Stimulated activated CD4-positive, alpha-beta T cell treated with anti-CD3 and anti-CD28 coated beads, Interleukin-12 subunit alpha, Interleukin-12 subunit beta, amount 100 ng/mL, for 48 hours (primary cell): ENCODE results near the gene DDX50.
"Not testable (repeated sequence)": the region's sequence is repeated elsewhere in the genome, so short reads cannot be mapped to it uniquely, and the experiment has no call there.

Experiments
- DNase-seq, 3 donors: peaks; one replicate each; pipeline ENCODE4 v3.0.0-alpha.2; 2020; ENCODE audit warnings: low read depth in 2 of 3, low spot score in 1 of 3

Gene DDX50

GRCh38 chr10:68900427-68901104 lies 549 bp upstream of the DDX50 start:
- DNase-seq: no peak

GRCh38 chr10:68902382-68902781 lies 1.3 kb downstream of the DDX50 start:
- DNase-seq: no peak

GRCh38 chr10:68924593-68924992 lies 23.5 kb downstream of the DDX50 start:
- DNase-seq: no peak

- DNase-seq: no peak
These were observed 24.4 kb downstream of the DDX50 start for GRCh38 chr10:68925489-68925888.

GRCh38 chr10:68929157-68929556 lies 28.0 kb downstream of the DDX50 start:
- not testable (repeated sequence) for DNase-seq

GRCh38 chr10:68929888-68930287 lies 28.8 kb downstream of the DDX50 start:
- DNase-seq: not testable (repeated sequence)

- not testable (repeated sequence) for DNase-seq
These were observed 31.7 kb downstream of the DDX50 start for GRCh38 chr10:68932860-68933259.

- DNase-seq: no peak
These were observed 33.9 kb downstream of the DDX50 start for GRCh38 chr10:68934994-68935393.

- DNase-seq: no peak
These were observed 37.0 kb downstream of the DDX50 start for GRCh38 chr10:68938117-68938516.

- no peak for DNase-seq
These were observed 37.8 kb downstream of the DDX50 start for GRCh38 chr10:68938884-68939283.

GRCh38 chr10:68940917-68941316 lies 39.8 kb downstream of the DDX50 start:
- not testable (repeated sequence) for DNase-seq

- DNase-seq: no peak
These were observed 49.5 kb downstream of the DDX50 start for GRCh38 chr10:68950598-68950997.

- DNase-seq: no peak
These were observed 53.8 kb downstream of the DDX50 start for GRCh38 chr10:68954904-68955303.

- DNase-seq: peak in 1 of 3 donors; percentile 21
These were observed 54.3 kb downstream of the DDX50 start for GRCh38 chr10:68955355-68955831.

GRCh38 chr10:68955832-68956532 lies 54.9 kb downstream of the DDX50 start, which contains the start of gene DDX21:
Gene DDX21, plus strand, starts transcription at chr10:68956170. Its CDS starts 56 bp downstream, at chr10:68956226.
- DNase-seq: peak; percentile 79 to 86 (median 84)

GRCh38 chr10:68957284-68957615 lies 56.1 kb downstream of the DDX50 start:
- no peak for DNase-seq

- no peak for DNase-seq
These were observed 56.5 kb downstream of the DDX50 start for GRCh38 chr10:68957654-68958053.

- DNase-seq: no peak
These were observed 58.8 kb downstream of the DDX50 start for GRCh38 chr10:68959695-68960527.

- DNase-seq: no peak
These were observed 62.0 kb downstream of the DDX50 start for GRCh38 chr10:68963151-68963550.

GRCh38 chr10:68973975-68974374 lies 72.9 kb downstream of the DDX50 start:
- no peak for DNase-seq

- DNase-seq: not testable (repeated sequence)
These were observed 74.9 kb downstream of the DDX50 start for GRCh38 chr10:68975936-68976473.
